Measurements from ENCODE around the gene LRP1.

- TF ChIP-seq ZNF565 (CRISPR knock-in tag; conservative IDR thresholded peaks at IDR 0.05; ENCODE audit: low read depth) (no peak), ZFP3 (CRISPR knock-in tag; IDR thresholded peaks at IDR 0.05) (no peak), ISL1 (CRISPR knock-in tag; IDR thresholded peaks at IDR 0.05) (no peak), ZNF70 (CRISPR knock-in tag; IDR thresholded peaks at IDR 0.05) (no peak), PPARA (CRISPR knock-in tag; IDR thresholded peaks at IDR 0.05; ENCODE audit: borderline replicate concordance) (no peak), RARB (CRISPR knock-in tag; IDR thresholded peaks at IDR 0.05) (no peak), ZFP30 (CRISPR knock-in tag; IDR thresholded peaks at IDR 0.05) (no peak), ESRRG (CRISPR knock-in tag; IDR thresholded peaks at IDR 0.05) (no peak), ZC3H10 (CRISPR knock-in tag; IDR thresholded peaks at IDR 0.05) (no peak)
Observed at GRCh38 chr12:57080855-57081254, 47.4 kb upstream of the LRP1 start.
